ENCODE data around the gene ESPL1.
"Not testable (repeated sequence)": the region's sequence is repeated elsewhere in the genome, so short reads cannot be mapped to it uniquely, and the experiment has no call there.

ESPL1 gene

DNA sequence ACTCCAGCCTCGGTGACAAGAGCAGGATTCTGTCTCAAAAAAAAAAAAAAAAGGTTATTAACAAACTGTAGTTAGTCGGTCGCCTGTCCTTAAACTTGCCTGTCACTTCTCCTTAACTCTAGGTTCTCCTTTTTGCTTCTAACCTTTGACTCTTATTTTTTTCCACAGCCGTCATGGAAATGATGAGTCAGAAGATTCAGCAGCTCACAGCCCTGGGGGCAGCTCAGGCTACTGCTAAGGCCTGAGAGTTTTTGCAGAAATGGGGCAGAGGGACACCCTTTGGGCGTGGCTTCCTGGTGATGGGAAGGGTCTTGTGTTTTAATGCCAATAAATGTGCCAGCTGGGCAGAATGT, 31.0 kb downstream of the ESPL1 start:
- peak; percentile 33 for DNase-seq (ENCODE audit: low spot score)

- DNase-seq (ENCODE audit: low spot score), result peak; percentile 85
These were observed 31.5 kb downstream of the ESPL1 start, which contains the start of gene MYG1 for GRCh38 chr12:53299454-53300180. TSS of gene MYG1 (plus strand) at chr12:53299695. CDS start at chr12:53299738, 43 bp downstream.

DNA sequence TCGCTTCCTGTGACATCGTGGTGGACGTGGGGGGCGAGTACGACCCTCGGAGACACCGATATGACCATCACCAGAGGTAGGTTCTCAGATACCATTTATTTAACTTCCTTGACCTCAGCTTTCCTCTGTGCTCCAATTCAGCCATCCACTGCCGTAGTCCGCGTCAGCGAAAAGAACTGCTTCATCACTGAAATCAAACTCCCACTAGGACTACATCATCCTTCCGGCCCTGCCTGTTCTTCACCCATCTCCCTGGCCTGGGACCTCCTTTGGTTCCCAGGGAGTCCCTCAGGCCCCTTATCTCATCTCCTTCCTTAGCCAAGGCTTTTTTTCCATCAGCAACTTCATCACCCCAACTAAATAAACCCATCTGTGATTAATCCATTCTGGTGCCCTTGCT, 32.1 kb downstream of the ESPL1 start:
- peak; percentile 37 for DNase-seq (ENCODE audit: low spot score)

- DNase-seq (ENCODE audit: low spot score), result no peak
These were observed 34.8 kb downstream of the ESPL1 start for GRCh38 chr12:53302903-53303302.

GRCh38 chr12:53306826-53307225, 38.7 kb downstream of the ESPL1 start:
- DNase-seq (ENCODE audit: low spot score), result no peak

- DNase-seq (ENCODE audit: low spot score), result no peak
These were observed 40.2 kb downstream of the ESPL1 start for GRCh38 chr12:53308276-53308675.

DNA sequence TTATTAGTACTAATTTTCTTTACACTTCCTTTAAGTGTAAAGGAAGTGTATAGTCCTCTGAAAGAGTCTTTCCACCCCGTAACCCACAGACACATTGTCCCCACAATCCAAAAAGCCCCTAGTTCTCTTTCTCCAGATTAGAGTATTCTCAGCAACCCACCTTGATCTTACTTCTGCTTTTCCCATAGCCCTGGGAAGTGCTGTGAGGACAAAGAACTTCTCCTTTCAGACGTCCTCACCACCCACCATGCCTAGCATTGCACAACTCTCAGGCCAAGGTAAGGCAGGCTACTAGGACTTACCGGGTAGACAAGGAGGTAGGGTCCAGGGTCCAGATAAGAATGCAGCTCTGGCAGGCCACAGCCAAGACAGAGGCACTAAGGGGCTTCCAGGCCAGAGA, 45.9 kb downstream of the ESPL1 start:
- DNase-seq (ENCODE audit: low spot score), result no peak

- no peak for DNase-seq (ENCODE audit: low spot score)
These were observed 52.5 kb downstream of the ESPL1 start for GRCh38 chr12:53320352-53321195.

GRCh38 chr12:53324113-53324778, 56.1 kb downstream of the ESPL1 start:
- DNase-seq (ENCODE audit: low spot score), result no peak

DNA sequence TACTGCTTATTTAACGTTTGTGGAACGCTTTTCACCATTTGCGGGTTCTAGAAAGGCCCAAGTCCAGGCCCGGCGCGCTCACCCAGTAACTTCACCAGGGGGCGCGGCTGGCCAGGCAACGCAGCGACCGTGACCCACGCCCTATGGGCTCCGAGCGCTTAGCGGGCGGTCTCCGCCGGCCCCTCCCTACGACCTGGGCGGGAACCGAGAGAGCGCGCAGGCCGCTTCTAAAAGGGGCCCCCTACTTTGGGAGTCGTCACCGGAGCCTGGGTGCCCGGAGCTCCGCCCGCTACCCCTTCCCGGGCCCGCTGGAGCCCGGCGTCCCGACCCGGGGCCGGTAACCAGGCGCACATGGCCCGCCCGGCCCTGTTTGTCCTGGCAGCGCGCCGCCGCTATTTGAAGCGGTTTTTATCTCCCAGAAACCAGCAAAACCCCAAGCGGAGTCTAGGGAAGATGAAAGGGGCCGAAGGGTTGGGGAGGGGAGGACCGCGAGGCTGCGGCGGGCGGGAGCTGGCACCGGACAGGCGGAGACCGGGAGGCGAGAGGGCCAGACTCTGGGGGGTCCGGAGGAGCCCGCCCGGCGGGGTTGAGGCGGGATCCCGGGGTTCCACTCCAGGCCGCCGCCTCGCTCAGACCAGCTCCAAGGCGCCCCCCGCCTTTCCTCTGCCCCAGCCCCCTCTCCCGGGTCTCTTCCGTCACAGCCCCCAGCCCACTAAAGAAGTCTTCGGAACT, 56.8 kb downstream of the ESPL1 start:
- DNase-seq (ENCODE audit: low spot score), result peak; percentile 95

- peak; percentile 46 for DNase-seq (ENCODE audit: low spot score)
These were observed 57.5 kb downstream of the ESPL1 start for GRCh38 chr12:53325511-53326061.

GRCh38 chr12:53326460-53327185, 58.5 kb downstream of the ESPL1 start:
- no peak for DNase-seq (ENCODE audit: low spot score)

GRCh38 chr12:53327435-53328042, 59.4 kb downstream of the ESPL1 start:
- DNase-seq (ENCODE audit: low spot score), result no peak

DNA sequence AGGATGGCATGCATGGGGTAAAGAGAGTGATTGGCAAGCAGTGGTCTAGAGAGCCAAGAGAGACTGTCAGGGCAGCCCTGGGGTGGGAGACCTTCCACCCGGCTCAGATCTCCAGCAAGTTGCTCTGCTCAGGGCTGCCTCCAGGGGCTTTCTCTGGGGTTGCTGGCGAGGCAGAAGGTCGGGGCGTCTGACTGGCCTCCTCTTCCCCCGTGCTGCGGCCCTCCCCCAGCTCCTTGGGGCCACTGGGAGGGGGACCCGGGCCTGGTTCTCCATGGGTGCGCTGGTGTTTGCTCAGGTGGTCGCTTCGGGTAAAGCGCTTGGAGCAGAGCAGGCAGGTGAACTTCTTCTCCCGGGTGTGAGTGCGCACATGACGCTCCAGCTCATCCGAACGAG, 59.9 kb downstream of the ESPL1 start:
- no peak for DNase-seq (ENCODE audit: low spot score)

- DNase-seq (ENCODE audit: low spot score), result no peak
These were observed 62.6 kb downstream of the ESPL1 start for GRCh38 chr12:53330671-53331070.

DNA sequence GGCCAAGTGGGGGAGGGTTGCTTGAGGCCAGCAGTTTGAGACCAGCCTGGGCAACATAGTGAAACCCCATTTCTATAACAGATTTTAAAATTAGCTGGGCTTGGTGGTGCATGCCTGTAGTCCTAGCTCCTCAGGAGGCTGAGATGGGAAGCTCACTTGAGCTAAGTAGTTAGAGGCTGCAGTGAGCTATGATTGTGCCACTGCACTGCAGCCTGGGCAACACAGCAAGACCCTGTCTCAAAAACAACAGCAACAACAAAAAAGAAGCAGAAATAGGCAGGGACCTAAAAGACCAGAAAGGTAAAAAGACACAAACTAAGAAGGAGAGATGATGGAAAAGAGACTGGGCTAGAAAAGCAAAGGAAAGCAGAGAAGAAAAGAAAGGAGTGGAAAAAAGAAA, 64.2 kb downstream of the ESPL1 start:
- not testable (repeated sequence) for DNase-seq (ENCODE audit: low spot score)

DNA sequence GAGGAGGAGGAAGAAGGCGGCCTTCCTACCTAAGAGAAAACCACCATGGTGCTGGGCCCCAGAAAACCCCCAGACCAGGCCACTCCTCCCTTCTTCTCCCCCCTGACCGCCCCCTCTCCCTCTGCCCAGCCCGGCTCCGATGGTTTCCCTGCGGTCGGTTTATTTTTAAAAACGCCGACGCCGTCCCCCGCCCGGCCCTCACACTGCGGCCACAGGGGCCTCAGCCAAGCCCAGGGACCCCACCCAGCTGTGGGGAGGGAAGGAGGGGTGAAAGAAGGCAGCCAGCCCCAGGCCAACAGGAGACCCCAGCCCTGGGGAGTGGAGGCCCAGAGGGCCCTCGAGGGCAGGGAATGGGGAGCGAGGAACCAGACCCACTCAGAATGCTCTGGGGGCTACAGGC, 64.6 kb downstream of the ESPL1 start:
- DNase-seq (ENCODE audit: low spot score), result no peak

DNA sequence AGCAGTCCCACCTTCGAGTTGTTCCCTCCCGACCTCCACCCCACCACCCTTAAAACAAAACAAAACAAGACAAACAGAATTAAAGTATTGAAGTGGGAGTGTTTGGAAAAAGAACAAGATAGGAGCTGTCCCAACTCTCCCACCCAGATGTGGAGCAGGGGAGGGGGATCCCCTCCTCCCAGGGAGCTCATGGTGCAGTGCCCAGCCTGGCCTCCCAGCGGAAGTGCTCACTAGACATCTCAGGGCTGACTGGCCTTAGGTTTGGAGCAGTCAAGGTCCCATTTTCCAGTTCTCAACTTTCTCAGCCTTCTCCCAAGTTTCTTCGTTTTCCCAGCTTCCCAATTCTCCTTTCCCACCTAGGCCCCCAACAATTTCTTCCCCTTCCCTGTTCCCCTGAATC, 65.2 kb downstream of the ESPL1 start:
- no peak for DNase-seq (ENCODE audit: low spot score)

DNA sequence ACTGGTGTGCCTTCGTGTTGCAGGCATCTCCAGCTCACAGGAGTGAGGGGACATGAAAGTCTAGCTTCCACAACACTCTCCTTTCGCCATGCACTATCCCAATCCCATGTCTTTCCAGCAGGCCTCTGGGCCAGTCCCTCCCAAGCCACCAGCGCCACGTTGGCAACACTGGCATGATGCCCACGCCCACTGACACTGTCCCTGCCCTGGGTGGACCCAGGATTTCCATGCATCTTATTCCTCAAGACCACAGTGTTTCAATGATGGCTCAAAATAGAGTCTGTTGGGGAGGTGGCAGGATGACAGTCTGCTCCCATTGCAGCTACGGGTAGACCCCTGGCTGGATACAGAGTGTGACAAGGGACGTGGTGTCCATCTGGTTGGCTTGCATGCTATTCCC, 65.7 kb downstream of the ESPL1 start:
- no peak for DNase-seq (ENCODE audit: low spot score)

DNA sequence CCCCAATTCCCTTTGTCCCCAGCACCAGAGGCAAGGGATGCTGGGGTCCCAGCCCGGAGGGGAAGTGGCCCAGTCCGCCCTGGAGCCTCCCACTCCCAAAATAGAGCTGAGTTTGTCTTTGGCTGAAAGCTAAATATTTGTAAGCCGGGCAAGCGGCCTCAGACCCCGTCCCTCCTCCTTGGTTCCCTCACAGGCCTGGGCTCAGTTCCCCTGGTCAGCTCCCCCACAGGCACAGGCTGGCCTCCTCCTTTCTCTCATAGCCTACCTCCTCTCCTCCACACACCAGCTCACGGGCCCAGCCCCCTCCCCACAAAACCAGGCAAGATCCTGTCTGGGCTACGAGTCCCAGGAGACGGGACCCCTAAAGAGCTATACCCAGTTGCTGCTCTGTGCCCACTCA, 66.7 kb downstream of the ESPL1 start:
- no peak for DNase-seq (ENCODE audit: low spot score)

GRCh38 chr12:53336181-53336681, 68.1 kb downstream of the ESPL1 start, which contains the start of gene SP7:
TSS of gene SP7 (minus strand) at chr12:53336354. CDS start at chr12:53335646, 708 bp downstream.
- no peak for DNase-seq (ENCODE audit: low spot score)

Data from AG08395 (cell line).